ENCODE data around the gene ATP6AP1.

DNA sequence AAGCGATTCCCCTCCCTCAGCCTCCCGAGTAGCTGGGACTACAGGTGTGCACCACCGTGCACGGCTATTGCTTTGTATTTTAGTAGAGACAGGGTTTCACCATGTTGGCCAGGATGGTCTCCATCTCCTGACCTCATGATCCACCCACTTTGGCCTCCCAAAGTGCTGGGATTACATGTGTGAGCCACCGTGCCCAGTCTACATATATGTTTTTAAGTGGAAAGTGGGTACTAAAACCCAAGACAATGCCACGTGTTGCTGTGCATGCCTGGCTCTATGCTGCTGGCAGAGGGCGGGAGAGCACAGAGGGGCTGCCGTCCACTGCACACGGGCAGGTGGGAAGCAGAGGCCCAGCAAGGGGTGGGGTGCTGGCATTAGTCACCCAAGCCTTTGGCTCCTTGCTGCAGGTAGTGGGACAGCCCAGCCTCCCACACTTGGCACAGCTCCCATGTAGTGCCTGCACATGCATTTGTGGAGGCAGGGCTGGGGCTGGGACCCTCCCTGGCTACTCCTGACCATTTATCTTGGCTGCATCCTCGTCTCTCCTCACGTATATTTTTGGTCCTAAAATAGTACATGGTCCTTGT, 45.9 kb upstream of the ATP6AP1 start:
- TF ChIP-seq, protein P1, sequence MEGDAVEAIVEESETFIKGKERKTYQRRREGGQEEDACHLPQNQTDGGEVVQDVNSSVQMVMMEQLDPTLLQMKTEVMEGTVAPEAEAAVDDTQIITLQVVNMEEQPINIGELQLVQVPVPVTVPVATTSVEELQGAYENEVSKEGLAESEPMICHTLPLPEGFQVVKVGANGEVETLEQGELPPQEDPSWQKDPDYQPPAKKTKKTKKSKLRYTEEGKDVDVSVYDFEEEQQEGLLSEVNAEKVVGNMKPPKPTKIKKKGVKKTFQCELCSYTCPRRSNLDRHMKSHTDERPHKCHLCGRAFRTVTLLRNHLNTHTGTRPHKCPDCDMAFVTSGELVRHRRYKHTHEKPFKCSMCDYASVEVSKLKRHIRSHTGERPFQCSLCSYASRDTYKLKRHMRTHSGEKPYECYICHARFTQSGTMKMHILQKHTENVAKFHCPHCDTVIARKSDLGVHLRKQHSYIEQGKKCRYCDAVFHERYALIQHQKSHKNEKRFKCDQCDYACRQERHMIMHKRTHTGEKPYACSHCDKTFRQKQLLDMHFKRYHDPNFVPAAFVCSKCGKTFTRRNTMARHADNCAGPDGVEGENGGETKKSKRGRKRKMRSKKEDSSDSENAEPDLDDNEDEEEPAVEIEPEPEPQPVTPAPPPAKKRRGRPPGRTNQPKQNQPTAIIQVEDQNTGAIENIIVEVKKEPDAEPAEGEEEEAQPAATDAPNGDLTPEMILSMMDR (IDR thresholded peaks at IDR 0.05): no peak
- TF ChIP-seq ZFX (IDR thresholded peaks at IDR 0.05; ENCODE audit: borderline replicate concordance): no peak
